Astrocyte of the cerebellum (primary cell): ENCODE results near the gene ADSS1.

ENCODE experiments used
- DNase-seq: peaks from one replicate; pipeline ENCODE4 v3.0.0-alpha.2; 2011; ENCODE audit warnings: low read depth
- H3K4me3 ChIP-seq: 2 replicates; pipeline ENCODE4 v1.5.1; 2011; ENCODE audit warnings: mild to moderate bottlenecking, low read depth, low read length, moderate library complexity
- in situ Hi-C: cut with HindIII; loops from 2 replicates; pipeline ENCODE4 v1.10.0; 2017; ENCODE audit warnings: low sequenced_read_pairs
- TF ChIP-seq, protein P1 (sequence below): IDR thresholded peaks from 2 replicates; pipeline ENCODE4 v1.5.1; 2012; ENCODE audit warnings: low read length, low read depth, moderate library complexity, mild to moderate bottlenecking; ENCODE audit errors: missing control alignments

ADSS1 gene

GRCh38 chr14:104779776-104780512, 55.9 kb downstream of the ADSS1 start:
- no peak for DNase-seq
- in situ Hi-C loops: loop anchor here (10.0 kb wide), 1 partner anchor 45 kb away; no protein-coding TSS in a partner anchor

DNA sequence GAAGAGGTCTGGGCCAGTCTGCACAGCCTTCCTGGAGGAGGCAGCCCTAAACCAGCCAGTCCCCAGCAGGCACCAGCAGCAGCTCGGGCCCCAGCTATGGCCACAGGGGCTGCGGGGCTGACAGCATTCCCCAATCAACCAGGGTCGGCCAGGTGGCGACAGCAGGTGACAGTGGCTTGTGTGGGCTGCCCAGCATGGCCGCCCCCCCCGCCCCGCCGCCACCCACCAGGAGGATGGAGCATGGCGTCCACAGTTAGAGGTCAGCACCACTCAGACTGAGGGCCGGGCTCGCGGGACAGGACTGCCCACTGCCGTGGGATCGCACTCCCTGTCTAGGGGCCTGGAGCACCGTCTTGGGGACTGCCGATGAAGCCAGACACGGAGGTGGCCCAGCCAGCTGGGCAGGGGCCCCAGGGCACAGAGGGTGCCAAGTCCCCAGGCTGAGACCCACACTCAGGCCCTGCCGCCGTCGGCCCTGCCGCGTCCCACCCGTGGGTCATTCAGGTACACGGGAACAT, 56.5 kb downstream of the ADSS1 start:
- DNase-seq: no peak
- TF ChIP-seq, protein P1, sequence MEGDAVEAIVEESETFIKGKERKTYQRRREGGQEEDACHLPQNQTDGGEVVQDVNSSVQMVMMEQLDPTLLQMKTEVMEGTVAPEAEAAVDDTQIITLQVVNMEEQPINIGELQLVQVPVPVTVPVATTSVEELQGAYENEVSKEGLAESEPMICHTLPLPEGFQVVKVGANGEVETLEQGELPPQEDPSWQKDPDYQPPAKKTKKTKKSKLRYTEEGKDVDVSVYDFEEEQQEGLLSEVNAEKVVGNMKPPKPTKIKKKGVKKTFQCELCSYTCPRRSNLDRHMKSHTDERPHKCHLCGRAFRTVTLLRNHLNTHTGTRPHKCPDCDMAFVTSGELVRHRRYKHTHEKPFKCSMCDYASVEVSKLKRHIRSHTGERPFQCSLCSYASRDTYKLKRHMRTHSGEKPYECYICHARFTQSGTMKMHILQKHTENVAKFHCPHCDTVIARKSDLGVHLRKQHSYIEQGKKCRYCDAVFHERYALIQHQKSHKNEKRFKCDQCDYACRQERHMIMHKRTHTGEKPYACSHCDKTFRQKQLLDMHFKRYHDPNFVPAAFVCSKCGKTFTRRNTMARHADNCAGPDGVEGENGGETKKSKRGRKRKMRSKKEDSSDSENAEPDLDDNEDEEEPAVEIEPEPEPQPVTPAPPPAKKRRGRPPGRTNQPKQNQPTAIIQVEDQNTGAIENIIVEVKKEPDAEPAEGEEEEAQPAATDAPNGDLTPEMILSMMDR: no peak
- in situ Hi-C loops: no loop called here
- no peak overlapping the region for H3K4me3 ChIP-seq

More at GRCh38 chr14:104779776-104780512, 55.9 kb downstream of the ADSS1 start:
- H3K4me3 ChIP-seq: no peak overlapping the region
- TF ChIP-seq, protein P1: no peak

GRCh38 chr14:104781271-104782077, 57.4 kb downstream of the ADSS1 start:
- no peak overlapping the region for H3K4me3 ChIP-seq
- in situ Hi-C loops: no loop called here
- TF ChIP-seq, protein P1: no peak
- no peak for DNase-seq

DNA sequence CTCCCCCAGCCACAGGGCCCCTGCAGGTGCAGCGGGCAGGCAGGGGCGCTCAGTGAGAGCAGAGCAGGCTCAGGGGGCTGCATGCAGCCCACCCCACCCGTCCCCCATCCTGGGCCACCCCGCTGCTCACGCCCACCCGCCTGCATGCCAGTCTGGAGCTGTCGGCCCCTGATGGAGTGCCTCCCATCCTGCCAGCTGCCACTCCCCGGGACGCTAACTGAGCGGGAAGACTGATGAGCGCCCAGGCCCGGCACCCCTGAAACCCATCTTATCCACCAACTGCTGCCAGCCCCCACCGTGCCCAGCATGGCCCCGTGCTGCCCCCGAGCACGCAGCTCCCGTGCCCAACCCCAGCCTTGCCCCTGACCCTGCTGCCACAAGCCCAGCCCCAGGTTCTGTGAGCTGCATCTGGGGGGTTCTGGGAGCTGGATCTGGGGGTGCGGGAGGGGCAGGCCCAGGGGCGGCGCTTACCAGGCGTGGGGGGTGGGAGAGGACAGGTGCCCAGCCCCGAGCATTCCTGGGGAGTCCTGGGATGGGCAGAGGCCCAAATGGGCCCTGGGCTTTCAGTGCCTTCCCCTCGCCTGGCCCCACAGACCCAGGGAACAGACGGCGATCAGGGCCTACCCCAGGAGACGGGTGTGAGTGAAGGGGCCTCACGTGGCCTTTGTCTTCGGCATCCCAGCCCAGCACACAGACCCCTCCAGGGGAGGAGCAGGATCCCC, 58.2 kb downstream of the ADSS1 start:
- TF ChIP-seq, protein P1: no peak
- in situ Hi-C loops: no loop called here
- no peak overlapping the region for H3K4me3 ChIP-seq

GRCh38 chr14:104782808-104783139, 58.7 kb downstream of the ADSS1 start:
- no peak for DNase-seq
- TF ChIP-seq, protein P1: no peak
- in situ Hi-C loops: no loop called here
- no peak overlapping the region for H3K4me3 ChIP-seq

More for the DNA sequence above, 58.2 kb downstream of the ADSS1 start:
- DNase-seq: no peak

DNA sequence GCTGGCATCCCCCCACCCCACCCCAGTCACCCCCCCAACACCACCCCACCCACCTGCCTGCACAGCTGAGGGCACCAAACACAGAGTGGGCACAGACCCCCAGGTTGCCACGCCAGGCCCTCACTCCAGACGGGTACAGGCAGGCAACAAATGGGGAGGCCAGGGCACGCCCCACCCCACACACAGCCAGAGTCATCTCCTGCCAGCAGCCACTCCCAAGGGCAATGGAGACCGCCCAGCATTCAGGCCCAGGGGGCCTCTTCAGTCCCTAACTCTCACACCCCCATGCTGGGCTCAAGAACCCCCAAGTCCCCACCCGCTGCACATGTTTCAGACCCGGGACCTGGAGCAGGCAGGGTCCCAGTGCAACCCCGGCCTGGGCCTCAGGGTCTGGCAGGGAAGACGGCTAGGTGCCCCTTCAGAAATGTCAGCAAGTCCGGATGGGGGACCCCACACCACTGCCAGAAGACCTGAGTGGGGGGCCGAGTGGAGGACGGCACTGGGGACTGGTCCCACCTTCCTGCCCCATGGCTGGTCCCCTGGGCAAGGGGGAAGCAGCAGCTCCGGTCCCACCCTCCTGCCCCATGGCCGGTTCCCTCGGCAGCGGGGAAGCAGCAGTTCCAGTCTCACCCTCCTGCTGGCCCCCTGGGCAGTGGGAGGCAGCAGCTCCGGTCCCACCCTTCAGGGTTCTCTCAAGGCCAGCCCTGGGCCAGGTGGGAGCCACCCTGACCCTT, 59.6 kb downstream of the ADSS1 start:
- H3K4me3 ChIP-seq: no peak overlapping the region
- TF ChIP-seq, protein P1: no peak
- in situ Hi-C loops: no loop called here
- no peak for DNase-seq
